HepG2 (cell line): ENCODE data around the gene RAB6C.
"Not testable (repeated sequence)": the region's sequence is repeated elsewhere in the genome, so short reads cannot be mapped to it uniquely, and the experiment has no call there.

ENCODE experiments used
- JUNB ChIP-seq: sonication (generic); formaldehyde crosslinking; IDR thresholded peaks from 2 replicates; pipeline ENCODE4 v1.8.0; 2022; ENCODE audit warnings: missing genetic modification reagents, mild to moderate bottlenecking, borderline replicate concordance
- SRSF9 ChIP-seq: fragments of 200-400 bp; formaldehyde crosslinking; IDR thresholded peaks from 2 replicates; pipeline ENCODE4 v1.6.1; 2018; ENCODE audit warnings: borderline replicate concordance, mild to moderate bottlenecking, low read depth, low read length; ENCODE audit not compliant: insufficient read depth, poor library complexity, severe bottlenecking
- YY1 ChIP-seq: IDR thresholded peaks from 2 replicates; pipeline ENCODE4 v1.6.1; 2011; ENCODE audit warnings: low read length, low read depth, moderate library complexity, mild to moderate bottlenecking; ENCODE audit not compliant: insufficient read depth, insufficient replicate concordance
- ZNF138 ChIP-seq: sonication (generic); formaldehyde crosslinking; IDR thresholded peaks from 2 replicates; pipeline ENCODE4 v1.5.0; 2020; ENCODE audit warnings: mild to moderate bottlenecking, low read depth, missing genetic modification reagents
- ZNF546 ChIP-seq: sonication (generic); formaldehyde crosslinking; conservative IDR thresholded peaks from 2 replicates; pipeline ENCODE4 v1.8.1; 2023; ENCODE audit warnings: mild to moderate bottlenecking, missing genetic modification reagents
- TF ChIP-seq, protein P1 (sequence below), 2 experiments: sonication (generic) in 1 of 2; formaldehyde crosslinking in 1 of 2; IDR thresholded peaks; 2 replicates each; pipeline versions ENCODE4 v1.4.0 to v1.6.1; 2018 to 2020; ENCODE audit warnings: missing genetic modification reagents in 2 of 2, borderline replicate concordance in 1 of 2, low read depth in 1 of 2, mild to moderate bottlenecking in 1 of 2, missing biosample characterization in 1 of 2

DNA sequence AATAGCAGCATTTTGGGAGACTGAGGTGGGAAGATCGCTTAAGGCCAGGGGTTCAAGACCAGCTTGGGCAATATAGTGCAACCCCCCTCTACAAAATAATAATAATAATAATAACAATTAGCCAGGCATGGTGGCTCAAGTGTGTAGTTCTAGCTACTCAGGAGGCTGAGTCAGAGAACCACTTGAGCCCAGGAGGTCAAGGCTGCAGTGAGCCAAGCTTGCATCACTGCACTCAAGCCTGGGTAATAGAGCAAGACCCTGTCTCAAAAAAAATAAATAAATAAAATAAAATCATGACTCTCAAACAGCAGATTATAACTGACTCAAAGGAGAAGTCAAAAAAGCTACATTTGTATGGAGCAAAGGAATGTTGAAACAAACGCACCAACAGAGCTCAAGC is 31.8 kb upstream of the RAB6C start:
- not testable (repeated sequence) for TF ChIP-seq ZNF546 (CRISPR knock-in tag); JUNB (CRISPR knock-in tag); SRSF9; ZNF138 (CRISPR knock-in tag); YY1
- TF ChIP-seq, protein P1, sequence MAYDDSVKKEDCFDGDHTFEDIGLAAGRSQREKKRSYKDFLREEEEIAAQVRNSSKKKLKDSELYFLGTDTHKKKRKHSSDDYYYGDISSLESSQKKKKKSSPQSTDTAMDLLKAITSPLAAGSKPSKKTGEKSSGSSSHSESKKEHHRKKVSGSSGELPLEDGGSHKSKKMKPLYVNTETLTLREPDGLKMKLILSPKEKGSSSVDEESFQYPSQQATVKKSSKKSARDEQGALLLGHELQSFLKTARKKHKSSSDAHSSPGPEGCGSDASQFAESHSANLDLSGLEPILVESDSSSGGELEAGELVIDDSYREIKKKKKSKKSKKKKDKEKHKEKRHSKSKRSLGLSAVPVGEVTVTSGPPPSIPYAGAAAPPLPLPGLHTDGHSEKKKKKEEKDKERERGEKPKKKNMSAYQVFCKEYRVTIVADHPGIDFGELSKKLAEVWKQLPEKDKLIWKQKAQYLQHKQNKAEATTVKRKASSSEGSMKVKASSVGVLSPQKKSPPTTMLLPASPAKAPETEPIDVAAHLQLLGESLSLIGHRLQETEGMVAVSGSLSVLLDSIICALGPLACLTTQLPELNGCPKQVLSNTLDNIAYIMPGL (CRISPR knock-in tag; IDR thresholded peaks at IDR 0.05; ENCODE audit: borderline replicate concordance in 1 of 2, low read depth in 1 of 2), result not testable (repeated sequence)
